Daoy (cell line): ENCODE results near the gene DNAJB12. TPM values are rescaled to one million over a fixed set of nuclear protein-coding genes. Genes with fewer than 3 reads are reported as not detected.
"Not testable (repeated sequence)": the region's sequence is repeated elsewhere in the genome, so short reads cannot be mapped to it uniquely, and the experiment has no call there.

ENCODE experiments used
- DNase-seq: peaks from one replicate; pipeline ENCODE4 v3.0.0-alpha.2; 2015; ENCODE audit warnings: low read depth
- total RNA-seq: library from RNA; depleted of rRNA; stranded (reverse); fragments of >200 nt; shearing (Covaris generic); gene quantifications from 2 replicates; pipeline ENCODE4 v1.2.3, GENCODE V29; 2014

Gene DNAJB12
- total RNA-seq, 1 experiment from 2014 or later: 20.2 TPM

GRCh38 chr10:72353028-72353964 is 1.4 kb downstream of the DNAJB12 start:
- DNase-seq: no peak

GRCh38 chr10:72351479-72351878 is 3.2 kb downstream of the DNAJB12 start:
- DNase-seq: no peak

GRCh38 chr10:72349438-72349837 is 5.3 kb downstream of the DNAJB12 start:
- DNase-seq: no peak

- no peak for DNase-seq
Measured at GRCh38 chr10:72348282-72348681, 6.4 kb downstream of the DNAJB12 start.

GRCh38 chr10:72346117-72346516 is 8.6 kb downstream of the DNAJB12 start:
- not testable (repeated sequence) for DNase-seq

- no peak for DNase-seq
Measured at GRCh38 chr10:72344932-72345331, 9.8 kb downstream of the DNAJB12 start.

GRCh38 chr10:72342911-72343310 is 11.8 kb downstream of the DNAJB12 start:
- no peak for DNase-seq

DNA sequence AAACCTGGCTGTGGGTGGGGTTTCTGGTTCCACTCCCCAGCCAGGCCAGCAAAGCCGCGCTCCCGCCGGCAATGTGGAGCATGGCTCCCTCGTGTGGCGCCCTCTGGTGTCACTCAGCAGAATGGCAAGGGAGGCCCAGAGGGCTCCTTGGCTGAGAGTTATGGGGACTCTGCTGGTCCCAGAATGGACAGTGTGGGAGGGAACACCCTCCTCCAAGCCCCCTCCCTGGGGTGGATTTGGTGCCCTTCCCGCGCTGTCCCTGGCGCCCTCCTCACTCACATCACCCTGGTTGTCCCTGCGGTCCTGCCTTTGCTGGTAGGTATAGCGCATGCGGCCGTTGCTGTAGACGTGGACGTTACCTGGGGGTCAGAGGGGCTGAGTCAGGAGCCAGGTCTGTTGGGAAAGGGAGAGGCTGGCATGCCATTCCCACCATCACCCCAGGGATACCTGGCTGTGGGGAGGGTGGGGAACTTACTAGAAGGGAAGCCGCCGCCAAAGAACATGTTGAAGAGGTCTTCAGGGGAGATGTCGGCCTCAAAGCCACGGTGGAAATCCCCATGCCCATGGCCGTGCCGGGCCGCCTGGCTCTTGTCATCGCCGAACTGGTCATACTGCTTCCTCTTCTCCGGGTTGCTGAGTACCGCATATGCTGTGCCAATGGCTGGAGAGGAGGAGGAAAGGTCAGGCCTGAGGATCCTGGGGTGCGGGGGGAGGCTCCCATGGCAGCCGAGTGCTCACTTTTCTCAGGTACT is 14.0 kb downstream of the DNAJB12 start:
- no peak for DNase-seq

- DNase-seq: no peak
Measured at GRCh38 chr10:72338180-72338579, 16.5 kb downstream of the DNAJB12 start.

GRCh38 chr10:72337722-72338121 is 17.0 kb downstream of the DNAJB12 start:
- no peak for DNase-seq

DNA sequence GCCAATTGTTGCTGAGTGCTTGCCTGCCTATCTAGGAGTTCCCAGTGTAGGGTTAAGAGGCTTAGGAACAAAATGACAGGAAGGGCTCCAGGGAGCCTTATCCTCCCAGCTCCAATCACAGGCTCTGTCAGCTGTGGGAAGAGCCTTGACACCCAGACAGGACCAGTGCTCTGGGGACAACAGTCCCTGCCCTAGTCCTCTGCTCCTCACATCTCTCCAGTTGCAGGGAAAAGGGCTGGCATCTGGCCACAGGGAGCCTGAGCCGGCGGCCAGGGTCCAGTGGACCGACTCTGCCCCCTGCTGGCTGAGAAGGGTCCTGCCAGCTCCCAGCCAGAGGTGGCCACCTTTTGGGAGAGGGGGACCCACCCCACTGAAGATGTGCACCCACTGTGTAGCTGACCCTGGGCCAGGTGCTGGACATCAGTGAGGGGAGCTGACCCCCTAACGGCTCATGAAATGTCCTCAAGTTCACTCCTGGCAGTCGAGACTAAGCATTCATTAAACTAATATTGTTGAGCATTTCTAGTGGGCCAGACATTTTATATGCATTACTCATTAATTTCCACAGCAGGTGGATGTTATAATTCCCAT is 17.6 kb downstream of the DNAJB12 start:
- peak; percentile 61 for DNase-seq

GRCh38 chr10:72336259-72337038 is 18.3 kb downstream of the DNAJB12 start:
- DNase-seq: no peak

- DNase-seq: no peak
Measured at GRCh38 chr10:72335394-72336258, 19.1 kb downstream of the DNAJB12 start.

GRCh38 chr10:72334825-72335393 is 19.8 kb downstream of the DNAJB12 start:
- DNase-seq: peak; percentile 74

DNA sequence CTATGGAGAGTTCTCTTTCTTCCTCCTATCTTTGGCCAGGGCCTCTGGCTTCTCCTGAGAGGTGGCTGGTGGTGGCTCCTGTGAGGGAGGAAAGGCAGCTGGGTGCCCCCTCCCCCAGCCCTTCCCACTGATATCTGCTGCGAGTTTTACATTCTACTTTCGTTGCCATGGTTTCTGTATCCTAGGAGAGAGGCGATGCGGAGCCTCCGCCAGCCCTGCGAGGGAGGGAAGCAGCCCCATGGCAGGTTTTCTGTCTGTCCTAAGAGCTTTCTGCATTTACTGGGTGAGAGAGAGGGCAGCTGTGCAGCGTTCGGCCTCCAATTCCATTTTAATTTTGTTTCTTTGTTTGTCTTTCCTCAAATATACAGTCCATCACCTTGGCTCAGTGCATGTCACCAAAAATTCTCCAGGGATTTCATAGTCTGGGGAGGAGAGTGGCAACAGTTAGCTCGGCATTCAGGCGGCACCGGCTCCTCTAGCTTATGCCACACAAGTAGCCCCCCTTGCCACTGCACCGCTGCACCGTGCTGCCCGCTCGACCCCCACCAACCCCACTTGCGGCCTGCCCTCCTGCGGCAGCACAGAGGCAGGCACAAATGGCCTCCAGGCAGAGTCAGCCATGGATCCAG is 20.4 kb downstream of the DNAJB12 start:
- DNase-seq: no peak

DNA sequence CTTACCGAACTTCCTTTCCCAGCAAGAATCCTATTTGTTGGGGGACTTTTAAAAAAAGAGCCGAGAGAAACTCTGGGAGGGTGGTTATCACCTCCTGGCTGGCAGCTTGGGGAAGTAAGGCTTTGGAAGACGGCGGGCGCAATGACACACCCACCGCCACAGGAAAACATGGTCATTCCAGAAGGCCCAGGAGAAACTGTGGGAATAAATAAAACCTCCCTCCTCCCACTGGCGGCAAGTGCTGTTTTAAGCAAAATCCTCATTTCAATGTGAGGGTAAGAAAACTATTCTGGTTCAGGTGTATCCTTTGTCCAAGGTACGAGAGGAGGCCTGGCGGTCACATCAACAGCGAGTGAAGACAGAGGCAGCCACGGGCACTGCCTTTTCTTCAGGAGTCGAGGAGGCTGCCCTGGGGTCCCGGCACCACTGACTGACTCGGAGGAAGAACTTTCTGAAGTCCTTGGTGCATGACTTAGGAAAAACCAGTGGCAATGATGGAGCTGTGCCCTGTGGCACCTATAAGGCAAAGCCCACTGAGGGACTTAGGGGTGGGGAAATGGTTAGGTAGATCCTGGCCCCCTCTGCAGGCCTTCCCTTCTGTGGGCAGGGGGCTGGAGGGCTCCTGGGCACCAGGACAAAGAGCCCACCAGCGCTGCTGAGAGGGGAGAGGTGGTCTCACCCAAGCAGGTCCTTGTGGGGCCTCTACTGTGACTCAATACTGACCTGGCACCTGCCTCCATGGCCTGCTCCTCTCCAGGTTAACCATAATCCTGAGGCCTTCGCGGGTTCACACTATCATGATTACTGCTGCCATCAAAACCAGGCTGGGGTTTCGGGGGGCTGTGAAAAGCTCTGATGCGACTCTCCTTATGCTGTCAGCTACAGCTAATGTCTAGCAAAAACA is 21.4 kb downstream of the DNAJB12 start:
- no peak for DNase-seq

DNA sequence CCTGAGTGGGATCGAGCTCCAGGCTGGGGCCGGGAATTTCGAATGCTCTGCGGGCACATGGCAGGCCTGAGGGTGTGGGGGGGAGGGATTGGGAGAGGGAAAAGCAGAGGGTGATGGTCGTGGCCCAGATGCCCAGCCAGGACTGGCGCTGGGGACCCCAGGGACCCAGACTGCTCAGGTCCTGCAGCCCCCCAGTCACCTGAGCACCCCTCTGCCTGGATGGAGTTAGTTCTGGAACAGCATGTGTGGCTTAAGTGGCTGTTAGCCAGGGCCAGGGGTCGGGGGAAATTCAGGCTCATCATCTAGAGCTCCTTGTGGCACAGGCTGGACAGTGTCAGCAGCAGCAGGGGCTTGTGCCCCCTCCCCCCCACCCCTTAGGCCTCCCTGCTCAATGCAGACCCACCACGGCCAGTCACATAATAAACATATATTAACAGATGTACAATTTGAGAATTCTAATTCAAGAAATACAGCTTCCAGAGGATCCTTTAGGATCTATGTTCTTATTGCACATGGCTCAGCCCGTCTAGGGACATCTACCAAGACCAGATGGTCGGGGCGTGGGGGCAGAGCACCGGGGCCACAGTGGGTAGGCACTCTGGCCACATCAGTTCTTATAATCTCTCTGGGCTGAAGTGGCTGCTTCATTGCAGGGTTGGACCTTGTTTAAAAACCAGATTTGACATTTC is 22.2 kb downstream of the DNAJB12 start:
- DNase-seq: no peak
